KMS-11 (cell line): ENCODE measurements around the gene MBLAC1.

ENCODE experiments used
- H2AFZ ChIP-seq: fragments of 200-600 bp; sonication (generic); 2 replicates; pipeline ENCODE4 v1.6.1; 2016; ENCODE audit warnings: antibody characterized with exemption, mixed run types, low read depth
- H3K27ac ChIP-seq: fragments of 200-600 bp; sonication (generic); 2 replicates; pipeline ENCODE4 v1.6.1; 2016; ENCODE audit warnings: mild to moderate bottlenecking, mixed run types
- H3K27me3 ChIP-seq: fragments of 200-600 bp; sonication (generic); 2 replicates; pipeline ENCODE4 v1.6.1; 2017; ENCODE audit warnings: mild to moderate bottlenecking, low read depth, mixed run types, moderate library complexity; ENCODE audit not compliant: insufficient read depth
- H3K36me3 ChIP-seq: fragments of 200-600 bp; sonication (generic); 2 replicates; pipeline ENCODE4 v1.6.1; 2017; ENCODE audit warnings: mild to moderate bottlenecking, mixed run types; ENCODE audit not compliant: insufficient read depth
- H3K4me1 ChIP-seq: fragments of 200-600 bp; sonication (generic); 2 replicates; pipeline ENCODE4 v1.6.1; 2016; ENCODE audit warnings: mild to moderate bottlenecking, low read depth, mixed run types; ENCODE audit not compliant: poor library complexity, severe bottlenecking
- H3K4me2 ChIP-seq: fragments of 200-600 bp; sonication (generic); 2 replicates; pipeline ENCODE4 v1.7.0; 2016; ENCODE audit warnings: mild to moderate bottlenecking, mixed run types
- H3K4me3 ChIP-seq: fragments of 200-600 bp; sonication (generic); IDR thresholded peaks from 2 replicates; pipeline ENCODE4 v1.6.1; 2017; ENCODE audit warnings: low read depth, low read length, mixed read lengths; ENCODE audit not compliant: insufficient read depth
- H3K79me2 ChIP-seq: fragments of 200-600 bp; sonication (generic); 2 replicates; pipeline ENCODE4 v1.6.1; 2016; ENCODE audit warnings: low read depth, mixed run types; ENCODE audit not compliant: insufficient read depth
- H3K9ac ChIP-seq: fragments of 200-600 bp; sonication (generic); 2 replicates; pipeline ENCODE4 v1.6.1; 2016; ENCODE audit warnings: mild to moderate bottlenecking, mixed run types
- H4K20me1 ChIP-seq: fragments of 200-600 bp; sonication (generic); 2 replicates; pipeline ENCODE4 v1.6.1; 2016; ENCODE audit warnings: mild to moderate bottlenecking, mixed run types; ENCODE audit not compliant: insufficient read depth
- CTCF ChIP-seq: fragments of 200-600 bp; sonication (generic); conservative IDR thresholded peaks from 2 replicates; pipeline ENCODE4 v1.6.1; 2017; ENCODE audit warnings: low read depth, mild to moderate bottlenecking, antibody characterized with exemption, low read length, moderate library complexity, mixed read lengths

MBLAC1 gene

GRCh38 chr7:100126931-100127865 lies at the start of gene MBLAC1:
TSS of gene MBLAC1 (plus strand) at chr7:100126967. CDS start at chr7:100127396, 429 bp downstream.
- 0 out of 2 replicates have a peak, but pooled peaks cover 6% of the 10 kb centered on the region for H3K79me2 ChIP-seq
- no peaks in the 10 kb centered on the region for H3K36me3 ChIP-seq
- peak within 1 kb of the TSS; percentile 94 for H3K27ac ChIP-seq
- H4K20me1 ChIP-seq, result no peaks in the 10 kb centered on the region
- peak within 1 kb of the TSS; percentile 79 for H3K9ac ChIP-seq
- H3K4me2 ChIP-seq, result peak within 1 kb of the TSS; percentile 83
- no peak within 1 kb of the TSS for H3K4me3 ChIP-seq
- peaks cover 3% of the 10 kb centered on the region; the same call in 1 of the 2 replicates for H3K27me3 ChIP-seq
- TF ChIP-seq CTCF, result no peak
- peaks cover 46% of the 10 kb centered on the region for H3K4me1 ChIP-seq
- peak within 1 kb of the TSS; percentile 91 for H2AFZ ChIP-seq

- Histone ChIP-seq H3K27ac (no peak overlapping the region), H3K4me1 (peaks cover 8% of the 10 kb centered on the region), H3K36me3 (peaks cover 27% of the 10 kb centered on the region; the same call in 1 of the 2 replicates), H3K27me3 (no peaks in the 10 kb centered on the region), H3K9ac (no peak overlapping the region), H3K4me2 (no peak overlapping the region), H2AFZ (no peak overlapping the region), H4K20me1 (no peaks in the 10 kb centered on the region), H3K79me2 (peaks cover 37% of the 10 kb centered on the region), H3K4me3 (no peak overlapping the region)
- TF ChIP-seq CTCF, result no peak
Measured at GRCh38 chr7:100077205-100077604, 49.6 kb upstream of the MBLAC1 start.

- no peak overlapping the region for H3K4me2 ChIP-seq
- H3K27ac ChIP-seq, result no peak overlapping the region
- no peak overlapping the region for H2AFZ ChIP-seq
- no peak for TF ChIP-seq CTCF
- H3K36me3 ChIP-seq, result peaks cover 22% of the 10 kb centered on the region; the same call in 1 of the 2 replicates
- H4K20me1 ChIP-seq, result no peaks in the 10 kb centered on the region
- no peaks in the 10 kb centered on the region; the same call in 1 of the 2 replicates for H3K27me3 ChIP-seq
- H3K9ac ChIP-seq, result no peak overlapping the region
- peaks cover 37% of the 10 kb centered on the region for H3K79me2 ChIP-seq
- no peak overlapping the region for H3K4me3 ChIP-seq
- H3K4me1 ChIP-seq, result peaks cover 18% of the 10 kb centered on the region
Measured at GRCh38 chr7:100079024-100079560, 47.7 kb upstream of the MBLAC1 start.

GRCh38 chr7:100080907-100081534 lies 45.7 kb upstream of the MBLAC1 start:
- H2AFZ ChIP-seq, result peak overlapping the region; percentile 10; the same call in 1 of the 2 replicates
- peaks cover 9% of the 10 kb centered on the region; the same call in 1 of the 2 replicates for H3K36me3 ChIP-seq
- peak overlapping the region; percentile 79 for H3K4me2 ChIP-seq
- no peaks in the 10 kb centered on the region; the same call in 1 of the 2 replicates for H3K27me3 ChIP-seq
- H3K4me1 ChIP-seq, result peaks cover 18% of the 10 kb centered on the region
- no peaks in the 10 kb centered on the region for H4K20me1 ChIP-seq
- peak overlapping the region; percentile 34 for H3K4me3 ChIP-seq
- peak overlapping the region; percentile 98 for H3K9ac ChIP-seq
- H3K79me2 ChIP-seq, result peaks cover 37% of the 10 kb centered on the region
- no peak for TF ChIP-seq CTCF
- H3K27ac ChIP-seq, result peak overlapping the region; percentile 98
